ENCODE data around the gene B4GALT5. TPM values are rescaled to one million over a fixed set of nuclear protein-coding genes. Genes with fewer than 3 reads are reported as not detected.

Gene B4GALT5
- total RNA-seq, 6 donors from 2014 or later = 16.2 to 49.0 (median 36.7) TPM

DNA sequence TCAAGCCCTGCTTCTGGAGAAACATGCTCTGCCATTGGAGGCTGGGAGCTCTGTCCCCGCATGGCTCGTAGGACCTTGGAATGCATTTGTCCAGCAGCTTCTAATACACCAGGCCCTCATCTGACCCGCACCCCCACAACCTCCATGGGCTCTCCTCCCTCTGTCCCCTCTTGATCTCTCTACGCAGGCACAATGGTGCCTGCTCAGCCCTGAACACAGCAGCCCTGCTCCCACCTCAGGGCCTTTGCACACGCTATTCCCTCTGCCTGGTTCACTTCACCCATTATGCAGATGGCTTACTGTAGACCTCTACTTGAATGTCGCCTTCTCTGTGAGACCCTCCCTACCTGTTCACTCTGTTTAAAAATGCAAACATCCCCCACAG, 118.8 kb downstream of the B4GALT5 start:
- no peaks in the 10 kb centered on the region for H3K27me3 ChIP-seq
- no peak for TF ChIP-seq POLR2AphosphoS5 (IDR thresholded peaks at IDR 0.05)
- no peak for TF ChIP-seq EP300 (IDR thresholded peaks at IDR 0.05)
- no peak for TF ChIP-seq CTCF (IDR thresholded peaks at IDR 0.05)
- no peak for TF ChIP-seq POLR2A (IDR thresholded peaks at IDR 0.05)
- ATAC-seq (ENCODE audit: low FRiP score in 2 of 2) (no peak), DNase-seq (no peak)
- H3K27ac ChIP-seq = peak overlapping the region; percentile 25 to 75 (median 54)
- no peaks in the 10 kb centered on the region for H3K36me3 ChIP-seq
- H3K4me3 ChIP-seq = no peak overlapping the region
- WGBS, 2 donors = 82 to 87% methylated on average over 4 to 6 of the region's 6 CpGs
- H3K4me1 ChIP-seq = peaks cover 20 to 45% (median 29%) of the 10 kb centered on the region in 4 donors
- no peaks in the 10 kb centered on the region for H3K9me3 ChIP-seq

- no peak for TF ChIP-seq POLR2A (IDR thresholded peaks at IDR 0.05)
- TF ChIP-seq POLR2AphosphoS5 (IDR thresholded peaks at IDR 0.05) = peak in 1 of 2 donors; percentile 72
- TF ChIP-seq CTCF (IDR thresholded peaks at IDR 0.05) = no peak
- DNase-seq (no peak), ATAC-seq (ENCODE audit: low FRiP score in 2 of 2) (peak; percentile 24 to 84)
- Histone ChIP-seq H3K36me3 (no peaks in the 10 kb centered on the region), H3K27me3 (no peaks in the 10 kb centered on the region), H3K9me3 (no peaks in the 10 kb centered on the region), H3K27ac (peak overlapping the region; percentile 39 to 75 (median 60)), H3K4me1 (peaks cover 20 to 45% (median 29%) of the 10 kb centered on the region in 4 donors), H3K4me3 (no peak overlapping the region)
- 25 to 58% methylated on average over 6 to 12 of the region's 12 CpGs for WGBS, 2 donors
These were observed 119.3 kb downstream of the B4GALT5 start for GRCh38 chr20:49594143-49594930.

GRCh38 chr20:49593466-49594142, 120.1 kb downstream of the B4GALT5 start:
- Histone ChIP-seq H3K36me3 (no peaks in the 10 kb centered on the region), H3K27me3 (no peaks in the 10 kb centered on the region), H3K4me1 (peaks cover 20 to 45% (median 29%) of the 10 kb centered on the region in 4 donors), H3K4me3 (no peak overlapping the region), H3K9me3 (no peaks in the 10 kb centered on the region), H3K27ac (peak overlapping the region; percentile 39 to 75 (median 60))
- 78 to 87% methylated on average over 15 of the region's 15 CpGs for WGBS, 2 donors
- TF ChIP-seq POLR2A (IDR thresholded peaks at IDR 0.05) (no peak), EP300 (IDR thresholded peaks at IDR 0.05) (no peak)
- ATAC-seq (ENCODE audit: low FRiP score in 2 of 2) = peak in 1 of 2 donors; percentile 47
- no peak for DNase-seq

GRCh38 chr20:49592120-49592519, 121.6 kb downstream of the B4GALT5 start:
- H3K27me3 ChIP-seq = no peaks in the 10 kb centered on the region
- ATAC-seq (ENCODE audit: low FRiP score in 2 of 2) (no peak), DNase-seq (no peak)
- TF ChIP-seq POLR2AphosphoS5 (IDR thresholded peaks at IDR 0.05) (no peak), POLR2A (IDR thresholded peaks at IDR 0.05) (no peak)
- H3K36me3 ChIP-seq = no peaks in the 10 kb centered on the region
- H3K27ac ChIP-seq = peak overlapping the region in 1 of 4 donors; percentile 81
- no peak overlapping the region for H3K4me3 ChIP-seq
- H3K9me3 ChIP-seq = no peaks in the 10 kb centered on the region
- H3K4me1 ChIP-seq = peaks cover 20 to 45% (median 29%) of the 10 kb centered on the region in 4 donors

DNA sequence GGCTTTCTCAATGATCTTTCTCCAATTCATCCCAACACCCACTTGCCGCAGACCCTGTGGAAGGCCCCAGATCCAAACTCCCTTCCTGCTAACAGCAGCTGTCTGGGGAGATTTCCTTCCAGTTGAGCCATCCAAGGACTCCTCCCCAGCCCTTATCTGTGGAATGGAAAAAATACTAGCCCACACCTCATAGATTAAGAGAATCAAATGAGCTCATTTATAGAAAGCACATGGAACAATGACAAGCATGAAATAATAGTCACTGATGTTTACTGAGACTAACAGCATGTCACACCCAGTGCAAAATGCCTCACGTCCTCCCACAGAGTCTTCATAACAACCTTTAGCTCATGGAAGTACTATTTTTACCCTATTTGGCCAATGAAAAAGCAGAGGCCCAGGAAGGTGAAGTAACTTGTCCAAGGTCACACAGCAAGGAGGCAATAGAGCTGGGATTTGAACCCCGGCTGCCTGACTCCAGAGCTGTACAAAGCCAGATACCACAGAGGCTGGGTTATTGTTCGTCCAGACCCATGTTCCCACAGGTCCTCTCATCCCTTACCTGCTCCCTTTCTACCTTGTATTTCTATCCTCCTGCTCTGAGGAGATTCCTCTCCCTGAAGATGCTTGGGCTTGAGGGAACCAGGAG, 122.3 kb downstream of the B4GALT5 start:
- DNase-seq = no peak
- H3K36me3 ChIP-seq = no peaks in the 10 kb centered on the region
- 57 to 73% methylated on average over 4 of the region's 4 CpGs for WGBS, 2 donors
- ATAC-seq (ENCODE audit: low FRiP score in 2 of 2) = peak; percentile 35 to 68
- no peaks in the 10 kb centered on the region for H3K9me3 ChIP-seq
- TF ChIP-seq CTCF (IDR thresholded peaks at IDR 0.05) (no peak), POLR2A (IDR thresholded peaks at IDR 0.05) (no peak), POLR2AphosphoS5 (IDR thresholded peaks at IDR 0.05) (peak; percentile 16 to 49), EP300 (IDR thresholded peaks at IDR 0.05) (peak in 2 of 4 donors; percentile 59 to 63)
- no peaks in the 10 kb centered on the region for H3K27me3 ChIP-seq
- peaks cover 20 to 42% (median 28%) of the 10 kb centered on the region in 4 donors for H3K4me1 ChIP-seq
- H3K27ac ChIP-seq = peak overlapping the region in 3 of 4 donors; percentile 60 to 81 (median 73)
- H3K4me3 ChIP-seq = no peak overlapping the region
